Mucosa of stomach (tissue), 1 donor: ENCODE data around the gene NFKB2.

Experiments used
- H3K27me3 ChIP-seq: one replicate; pipeline ENCODE4 v1.7.0; 2013; ENCODE audit warnings: mild to moderate bottlenecking, low read length; ENCODE audit not compliant: control insufficient read depth, insufficient read depth
- H3K36me3 ChIP-seq: one replicate; pipeline ENCODE4 v1.7.0; 2013; ENCODE audit warnings: low read length; ENCODE audit not compliant: control insufficient read depth, insufficient read depth
- H3K4me1 ChIP-seq: one replicate; pipeline ENCODE4 v1.7.0; 2013; ENCODE audit warnings: mild to moderate bottlenecking, low read length; ENCODE audit not compliant: control insufficient read depth, insufficient read depth
- H3K4me3 ChIP-seq: one replicate; pipeline ENCODE4 v1.7.0; 2013; ENCODE audit warnings: low read length
- H3K9ac ChIP-seq: one replicate; pipeline ENCODE4 v1.7.0; 2013; ENCODE audit warnings: mild to moderate bottlenecking, low read length, moderate library complexity
- H3K9me3 ChIP-seq: one replicate; pipeline ENCODE4 v1.7.0; 2013; ENCODE audit warnings: mild to moderate bottlenecking, low read length, moderate library complexity; ENCODE audit not compliant: control insufficient read depth
- donor health status: Pancreatic carcinoma.

NFKB2 gene

DNA sequence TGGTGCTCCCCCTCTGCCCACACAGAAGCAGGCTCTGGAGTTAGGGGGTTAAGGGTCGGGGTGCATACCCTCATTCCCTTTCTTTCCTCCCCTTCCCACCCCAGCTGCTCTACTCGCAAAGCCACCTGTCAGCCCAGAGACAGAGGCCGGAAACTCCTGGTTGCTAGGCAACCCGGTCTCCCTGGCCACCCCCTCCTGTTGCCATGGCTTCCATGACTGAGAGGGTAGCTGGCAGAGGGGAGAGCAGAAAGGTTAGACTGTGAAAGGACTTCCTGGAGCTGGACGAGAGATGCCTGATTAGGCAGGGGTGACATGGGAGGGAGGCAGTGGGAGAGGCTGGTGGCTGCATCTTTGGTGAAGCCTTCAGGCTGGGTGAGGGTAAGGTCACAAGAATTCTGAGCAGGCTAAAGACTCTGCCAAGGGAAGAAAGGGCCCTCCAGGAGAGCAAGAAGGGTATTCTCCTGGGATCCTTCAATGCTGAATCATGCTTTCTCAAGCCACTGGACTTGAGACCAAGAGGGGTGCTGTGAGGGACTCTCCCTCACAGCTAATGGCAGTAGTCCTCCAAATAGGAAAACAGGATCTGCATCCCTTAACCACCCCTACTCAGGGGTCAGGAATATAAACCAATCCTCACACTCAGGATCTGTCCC, 17.7 kb downstream of the NFKB2 start:
- H3K36me3 ChIP-seq = no peaks in the 10 kb centered on the region
- no peaks in the 10 kb centered on the region for H3K9me3 ChIP-seq
- H3K4me1 ChIP-seq = peaks cover 16% of the 10 kb centered on the region
- H3K27me3 ChIP-seq = peaks cover 65% of the 10 kb centered on the region
- no peak overlapping the region for H3K4me3 ChIP-seq
- no peak overlapping the region for H3K9ac ChIP-seq

DNA sequence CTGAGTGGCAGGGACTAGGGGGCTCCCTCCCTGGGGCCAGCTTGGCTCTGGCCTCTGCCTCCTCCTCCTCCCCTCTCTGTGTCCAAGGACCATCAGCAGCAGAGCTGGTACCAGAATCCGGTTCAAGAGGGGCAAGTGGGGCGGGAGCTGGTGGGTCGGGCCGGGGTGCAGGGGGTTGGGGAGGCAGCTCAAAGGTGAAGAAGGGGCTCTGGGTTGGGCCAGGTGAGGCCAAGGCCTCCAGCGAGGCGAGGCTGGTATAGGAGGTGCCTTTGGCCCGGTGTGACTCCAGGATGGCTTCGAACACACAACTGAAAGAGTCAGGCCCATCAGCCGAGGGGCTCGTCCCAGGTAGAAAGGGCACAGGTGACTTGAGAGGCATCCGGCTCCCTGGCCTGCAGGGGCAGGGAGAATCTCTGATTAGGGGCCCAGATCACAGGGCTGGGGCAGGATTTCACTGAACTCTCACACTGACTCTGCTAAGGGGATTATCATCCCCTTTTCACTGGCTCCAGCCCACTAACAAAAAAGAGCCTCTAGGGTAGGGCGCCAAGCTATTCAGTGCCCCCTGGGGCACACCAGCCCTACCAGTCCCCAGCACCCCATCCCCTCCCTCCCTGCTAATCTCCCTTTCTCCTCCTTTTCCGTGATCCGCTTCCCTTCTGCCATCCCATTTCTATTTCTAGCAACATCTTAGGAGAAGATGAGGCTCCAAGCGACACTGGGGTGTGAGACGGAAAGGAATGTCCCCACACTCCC, 18.5 kb downstream of the NFKB2 start:
- no peaks in the 10 kb centered on the region for H3K9me3 ChIP-seq
- H3K36me3 ChIP-seq = no peaks in the 10 kb centered on the region
- H3K9ac ChIP-seq = no peak overlapping the region
- no peak overlapping the region for H3K4me3 ChIP-seq
- peaks cover 13% of the 10 kb centered on the region for H3K4me1 ChIP-seq
- H3K27me3 ChIP-seq = peaks cover 65% of the 10 kb centered on the region

GRCh38 chr10:102414749-102415148, 19.2 kb downstream of the NFKB2 start:
- no peak overlapping the region for H3K9ac ChIP-seq
- no peaks in the 10 kb centered on the region for H3K36me3 ChIP-seq
- no peak overlapping the region for H3K4me3 ChIP-seq
- H3K9me3 ChIP-seq = no peaks in the 10 kb centered on the region
- peaks cover 60% of the 10 kb centered on the region for H3K27me3 ChIP-seq
- H3K4me1 ChIP-seq = peaks cover 16% of the 10 kb centered on the region

DNA sequence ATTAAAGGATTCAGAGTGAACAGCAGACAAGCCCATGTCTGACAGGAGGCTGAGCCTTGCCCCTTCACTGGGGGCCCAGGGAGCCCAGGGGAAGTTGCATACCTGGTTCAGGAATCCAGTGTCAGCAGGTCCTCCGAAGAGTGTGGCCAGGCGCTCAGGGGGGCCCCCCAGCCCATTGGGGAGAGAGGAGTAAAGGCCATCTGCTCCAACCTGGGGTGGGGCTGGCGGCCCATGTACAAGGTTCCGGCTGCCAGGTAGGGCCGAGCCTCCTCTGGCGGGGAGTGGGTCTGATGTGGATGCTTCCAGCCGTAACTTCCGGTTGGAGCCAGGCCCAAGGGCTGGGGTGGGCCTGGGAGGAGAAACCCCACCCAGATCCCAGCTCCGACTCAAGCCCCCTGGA, 20.8 kb downstream of the NFKB2 start:
- H3K9me3 ChIP-seq = no peaks in the 10 kb centered on the region
- H3K4me3 ChIP-seq = no peak overlapping the region
- H3K36me3 ChIP-seq = no peaks in the 10 kb centered on the region
- H3K4me1 ChIP-seq = peaks cover 16% of the 10 kb centered on the region
- no peak overlapping the region for H3K9ac ChIP-seq
- peaks cover 45% of the 10 kb centered on the region for H3K27me3 ChIP-seq

DNA sequence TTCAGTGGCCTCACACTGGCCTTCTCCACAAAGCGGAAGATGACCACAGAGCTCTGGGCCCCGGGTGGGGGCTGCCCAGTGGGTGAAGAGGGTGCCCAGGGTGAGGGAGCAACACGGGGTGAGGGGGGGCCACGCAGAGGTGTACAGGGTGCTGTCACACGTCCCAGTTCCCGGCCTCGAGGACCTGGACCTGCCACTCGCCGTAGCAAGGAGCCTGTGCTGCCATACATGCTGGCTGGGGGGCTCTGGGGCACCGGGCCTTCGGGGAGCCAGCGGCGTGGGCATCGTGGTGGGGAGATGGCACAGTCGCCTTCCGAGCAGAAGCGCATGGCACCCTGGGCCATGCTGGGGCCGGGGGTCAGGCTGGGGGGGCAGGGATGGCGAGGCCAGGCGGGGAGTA, 21.2 kb downstream of the NFKB2 start:
- Histone ChIP-seq H3K9ac (no peak overlapping the region), H3K27me3 (peaks cover 41% of the 10 kb centered on the region), H3K36me3 (no peaks in the 10 kb centered on the region), H3K4me3 (no peak overlapping the region), H3K4me1 (peaks cover 16% of the 10 kb centered on the region), H3K9me3 (no peaks in the 10 kb centered on the region)

- Histone ChIP-seq H3K9me3 (no peaks in the 10 kb centered on the region), H3K9ac (no peak within 1 kb of the TSS), H3K4me1 (peaks cover 33% of the 10 kb centered on the region), H3K4me3 (peak within 1 kb of the TSS; percentile 70), H3K36me3 (no peaks in the 10 kb centered on the region), H3K27me3 (peaks cover 26% of the 10 kb centered on the region)
Measured at GRCh38 chr10:102418622-102419268, 23.2 kb downstream of the NFKB2 start, which contains the start of gene PSD. Gene PSD, minus strand, starts transcription at chr10:102418785. Its CDS starts 1,747 bp downstream, at chr10:102417038.

- H3K27me3 ChIP-seq = peaks cover 26% of the 10 kb centered on the region
- H3K9ac ChIP-seq = no peak overlapping the region
- no peaks in the 10 kb centered on the region for H3K9me3 ChIP-seq
- peaks cover 33% of the 10 kb centered on the region for H3K4me1 ChIP-seq
- peak overlapping the region; percentile 70 for H3K4me3 ChIP-seq
- H3K36me3 ChIP-seq = no peaks in the 10 kb centered on the region
Measured at GRCh38 chr10:102419269-102420180, 24.0 kb downstream of the NFKB2 start.

DNA sequence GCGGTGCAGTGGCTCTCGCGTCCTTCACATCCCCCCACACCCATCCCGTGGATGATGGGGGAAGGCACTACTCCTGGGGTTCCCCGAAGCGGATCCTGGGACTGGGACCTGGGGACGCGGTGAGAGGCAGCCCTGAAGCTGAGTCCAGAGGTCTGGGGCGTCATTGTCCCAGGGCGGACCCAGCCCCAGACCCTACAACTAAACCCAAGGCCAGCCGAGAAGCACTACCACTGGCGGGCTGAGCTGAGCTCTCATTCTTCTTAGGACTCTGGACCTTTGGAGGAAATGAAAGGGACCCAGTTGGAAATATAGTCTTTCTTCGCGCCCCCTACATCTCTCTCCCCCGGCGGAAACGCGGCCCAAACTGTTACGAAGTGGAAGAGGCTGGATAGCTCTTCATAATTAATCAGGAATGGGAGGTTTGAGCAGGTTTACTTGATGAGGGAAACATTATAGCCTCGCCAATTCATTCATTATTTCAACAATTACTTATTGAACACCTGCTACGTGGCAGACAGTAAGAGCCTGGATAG, 24.7 kb downstream of the NFKB2 start:
- Histone ChIP-seq H3K4me3 (peak overlapping the region; percentile 70), H3K36me3 (no peaks in the 10 kb centered on the region), H3K4me1 (peaks cover 33% of the 10 kb centered on the region), H3K9ac (peak overlapping the region; percentile 80), H3K27me3 (peaks cover 22% of the 10 kb centered on the region), H3K9me3 (no peaks in the 10 kb centered on the region)

DNA sequence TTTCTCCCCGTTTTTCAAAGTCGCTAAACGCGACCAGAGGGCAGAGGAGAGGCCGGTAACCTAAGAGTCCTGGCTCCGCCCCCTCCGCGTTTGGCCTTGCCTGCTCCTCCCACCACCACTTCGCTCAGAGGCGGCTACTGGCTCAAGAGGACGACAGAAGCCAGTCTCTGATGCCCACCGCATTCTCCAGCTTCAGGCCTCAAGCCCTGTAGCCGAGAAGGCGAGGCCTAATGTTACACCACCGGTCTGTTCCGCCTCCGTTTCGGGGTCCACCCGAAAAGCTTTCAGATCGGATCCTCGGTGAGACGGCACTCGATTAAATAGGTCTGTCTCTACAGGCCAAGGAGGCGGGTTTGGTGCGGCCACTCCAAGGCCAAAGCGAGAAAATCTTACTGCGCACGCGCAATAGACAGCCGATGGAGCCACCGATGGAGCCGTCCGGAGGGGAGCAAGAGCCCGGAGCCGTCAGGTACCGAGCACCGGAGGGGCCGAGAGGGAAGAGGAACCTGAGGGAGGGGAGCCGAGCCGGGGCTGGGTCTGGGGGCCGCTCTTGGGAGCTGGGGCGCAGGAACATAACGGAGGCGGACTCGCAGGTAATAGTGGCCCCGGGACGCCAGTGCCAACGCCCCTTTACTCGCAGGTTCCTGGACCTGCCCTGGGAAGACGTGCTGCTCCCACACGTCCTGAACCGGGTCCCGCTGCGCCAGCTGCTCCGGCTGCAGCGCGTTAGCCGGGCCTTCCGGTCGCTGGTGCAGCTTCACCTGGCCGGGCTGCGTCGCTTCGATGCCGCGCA, 25.4 kb downstream of the NFKB2 start, which contains the start of gene FBXL15:
TSS of gene FBXL15 (plus strand) at position 123 of the 793 bp plus-strand sequence. CDS start at position 417, 294 bp downstream.
- no peaks in the 10 kb centered on the region for H3K36me3 ChIP-seq
- peak within 1 kb of the TSS; percentile 70 for H3K4me3 ChIP-seq
- peak within 1 kb of the TSS; percentile 80 for H3K9ac ChIP-seq
- no peaks in the 10 kb centered on the region for H3K9me3 ChIP-seq
- peaks cover 33% of the 10 kb centered on the region for H3K4me1 ChIP-seq
- H3K27me3 ChIP-seq = peaks cover 22% of the 10 kb centered on the region

DNA sequence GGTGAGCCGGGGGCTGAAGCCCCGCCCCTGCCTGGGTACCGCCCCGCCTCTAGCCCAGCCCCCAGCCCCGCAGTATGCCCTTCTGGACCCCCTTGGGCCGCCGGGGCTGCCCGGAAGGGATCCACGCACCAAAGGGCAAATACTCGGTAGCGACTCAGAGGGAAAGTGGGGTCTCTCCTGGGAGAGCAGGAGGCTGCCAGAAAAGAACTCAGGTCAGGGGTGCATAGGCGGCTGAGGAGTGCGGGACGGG, 25.9 kb downstream of the NFKB2 start:
- H3K4me1 ChIP-seq = peaks cover 33% of the 10 kb centered on the region

More for the DNA sequence above, 25.9 kb downstream of the NFKB2 start:
- peaks cover 21% of the 10 kb centered on the region for H3K27me3 ChIP-seq
- H3K9me3 ChIP-seq = no peaks in the 10 kb centered on the region
- no peaks in the 10 kb centered on the region for H3K36me3 ChIP-seq
- peak overlapping the region; percentile 80 for H3K9ac ChIP-seq
- H3K4me3 ChIP-seq = peak overlapping the region; percentile 70
